ENCODE results near the gene CRELD2. TPM values are rescaled to one million over a fixed set of nuclear protein-coding genes. Genes with fewer than 3 reads are reported as not detected.

Gene CRELD2
- total and polyA plus RNA-seq, 2 of the 4 experiments (the other 2 are of a cell fraction): 36.2 to 70.7 TPM

GRCh38 chr22:49885281-49885680, 33.2 kb upstream of the CRELD2 start:
- Histone ChIP-seq H2BK120ac (ENCODE audit: low read depth, low read length) (no peak overlapping the region), H4K8ac (ENCODE audit: low read depth in 2 of 2, low read length in 2 of 2) (no peak overlapping the region), H3K9ac (ENCODE audit: low read depth, low read length) (no peak overlapping the region), H3K23ac (ENCODE audit: low read depth, low read length) (no peak overlapping the region), H4K20me1 (ENCODE audit: insufficient read depth, low read length) (peaks cover 42% of the 10 kb centered on the region), H3K4me1 (ENCODE audit: control insufficient read depth, insufficient read depth, low read length) (peaks cover 4% of the 10 kb centered on the region; the same call in 1 of the 2 replicates), H4K91ac (ENCODE audit: insufficient read depth, low read depth, low read length) (no peak overlapping the region), H2AFZ (replicated peaks; ENCODE audit: low read length, poor library complexity) (no peak overlapping the region), H3K27ac (ENCODE audit: insufficient read depth, low read length) (no peak overlapping the region), H3K27me3 (ENCODE audit: control insufficient read depth, insufficient read depth, low read length) (no peaks in the 10 kb centered on the region), H2AK9ac (replicated peaks; ENCODE audit: low read depth, low read length, poor library complexity) (no peak overlapping the region), H2AK5ac (ENCODE audit: low read depth, low read length) (no peak overlapping the region), H3K4ac (ENCODE audit: low read depth, low read length) (no peak overlapping the region), H3K56ac (ENCODE audit: extremely low read depth, insufficient read depth, low read length) (no peak overlapping the region), H2BK15ac (ENCODE audit: low read depth, low read length) (no peak overlapping the region), H3K4me3 (ENCODE audit: insufficient read depth, low read depth, low read length) (no peak overlapping the region), H3K79me1 (ENCODE audit: low read depth in 1 of 2, low read length in 2 of 2) (peaks cover 49 to 83% of the 10 kb centered on the region in 2 experiments), H3K18ac (ENCODE audit: low read depth, low read length) (no peak overlapping the region), H4K5ac (ENCODE audit: low read depth, low read length) (no peak overlapping the region), H3K14ac (replicated peaks; ENCODE audit: low read depth, low read length) (no peak overlapping the region), H2BK5ac (ENCODE audit: low read depth, low read length, poor library complexity, severe bottlenecking) (no peak overlapping the region), H3K9me1 (ENCODE audit: insufficient read depth, low read length) (peaks cover 9% of the 10 kb centered on the region), H3K36me3 (ENCODE audit: control insufficient read depth, insufficient read depth, low read length) (peaks cover 44% of the 10 kb centered on the region), H3K4me2 (ENCODE audit: low read depth, low read length) (no peak overlapping the region), H2BK20ac (ENCODE audit: low read depth, low read length) (no peak overlapping the region), H3K9me3 (ENCODE audit: control insufficient read depth, insufficient read depth, low read length) (peaks cover 6% of the 10 kb centered on the region; the same call in 1 of the 2 replicates)
- CTCF ChIA-PET: no interaction called here
- no peak for DNase-seq
- in situ Hi-C loops (cut with MboI; ENCODE audit: low sequenced_read_pairs) (no loop called here), intact Hi-C loops (cut with micrococcal nuclease) (no loop called here), dilution Hi-C loops (cut with HindIII; ENCODE audit: low sequenced_read_pairs, unreplicated experiment) (no loop called here)
- POLR2A ChIA-PET (ENCODE audit: unreplicated experiment): no interaction called here
- 96% methylated on average over 12 of the region's 17 CpGs; no CpG with 5 or more reads in 1 of the 2 experiments for WGBS, 2 experiments (ENCODE audit: extremely low coverage in 2 of 2, insufficient read length in 1 of 2)
- TF ChIP-seq USF2 (IDR thresholded peaks at IDR 0.05; ENCODE audit: low read depth, low read length): no peak
- TF ChIP-seq MXI1 (IDR thresholded peaks at IDR 0.05; ENCODE audit: borderline replicate concordance, low read depth, low read length): no peak
- TF ChIP-seq RFX5 (IDR thresholded peaks at IDR 0.05; ENCODE audit: low read depth, low read length): no peak
- TF ChIP-seq MAZ (IDR thresholded peaks at IDR 0.05; ENCODE audit: borderline replicate concordance, low read depth, low read length): no peak
- TF ChIP-seq SMC3 (IDR thresholded peaks at IDR 0.05; ENCODE audit: low read depth, low read length): no peak
- TF ChIP-seq CHD1 (IDR thresholded peaks at IDR 0.05; ENCODE audit: low read depth, low read length): no peak
- ATAC-seq (ENCODE audit: low read depth): no peak
- no TSS peak for BruUV-seq (replicated peaks)

All from IMR-90 (cell line).